OCI-LY1 (cell line): ENCODE measurements around the gene TUBA4A.
A peak's percentile ranks its signal among the peaks of the same experiment; 100 is the strongest.

Experiments
- H2AFZ ChIP-seq: fragments of 200-600 bp; sonication (generic), shearing (Covaris generic); 2 replicates; pipeline ENCODE4 v1.6.0; 2014; ENCODE audit warnings: antibody characterized with exemption, mild to moderate bottlenecking, low read length
- H3F3A ChIP-seq: fragments of 200-600 bp; sonication (generic), shearing (Covaris generic); 2 replicates; pipeline ENCODE4 v1.6.0; 2014; ENCODE audit warnings: mild to moderate bottlenecking, antibody characterized with exemption, low read length, moderate library complexity; ENCODE audit not compliant: insufficient read depth
- H3K27ac ChIP-seq: fragments of 200-600 bp; sonication (generic); 2 replicates; pipeline ENCODE4 v1.5.1; 2014; ENCODE audit warnings: low read length, mixed run types, mild to moderate bottlenecking, low read depth; ENCODE audit not compliant: poor library complexity, severe bottlenecking
- H3K27me3 ChIP-seq: fragments of 200-600 bp; sonication (generic); 2 replicates; pipeline ENCODE4 v1.6.0; 2014; ENCODE audit warnings: antibody characterized with exemption, mild to moderate bottlenecking, low read length, moderate library complexity; ENCODE audit not compliant: insufficient read depth
- H3K36me3 ChIP-seq: fragments of 200-600 bp; sonication (generic); 2 replicates; pipeline ENCODE4 v1.6.1; 2014; ENCODE audit warnings: mild to moderate bottlenecking, antibody characterized with exemption, low read length, moderate library complexity, mixed read lengths; ENCODE audit not compliant: insufficient read depth
- H3K4me1 ChIP-seq: fragments of 200-600 bp; sonication (generic); 2 replicates; pipeline ENCODE4 v1.5.1; 2014; ENCODE audit warnings: mild to moderate bottlenecking, low read length, moderate library complexity; ENCODE audit not compliant: insufficient read depth, severe bottlenecking
- H3K4me2 ChIP-seq: fragments of 200-600 bp; sonication (generic), shearing (Covaris generic); 2 replicates; pipeline ENCODE4 v1.6.1; 2014; ENCODE audit warnings: low read length
- H3K4me3 ChIP-seq: fragments of 200-600 bp; sonication (generic); 2 replicates; pipeline ENCODE4 v1.5.1; 2014; ENCODE audit warnings: low read length, low read depth, mild to moderate bottlenecking, mixed read lengths; ENCODE audit not compliant: poor library complexity, severe bottlenecking
- H3K79me2 ChIP-seq: fragments of 200-600 bp; shearing (Covaris generic); 2 replicates; pipeline ENCODE4 v1.6.1; 2016; ENCODE audit warnings: mixed run types, low read length, mixed read lengths; ENCODE audit not compliant: insufficient read depth
- H3K9ac ChIP-seq: fragments of 200-600 bp; sonication (generic), shearing (Covaris generic); 2 replicates; pipeline ENCODE4 v1.6.1; 2014; ENCODE audit warnings: mild to moderate bottlenecking, low read length, mixed read lengths
- H3K9me2 ChIP-seq: fragments of 200-600 bp; sonication (generic), shearing (Covaris generic); 2 replicates; pipeline ENCODE4 v1.6.1; 2014; ENCODE audit warnings: low read depth, mild to moderate bottlenecking, low read length, mixed read lengths
- H3K9me3 ChIP-seq: fragments of 200-600 bp; shearing (Covaris generic); 2 replicates; pipeline ENCODE4 v1.6.1; 2014; ENCODE audit warnings: low read length, mixed read lengths
- H4K20me1 ChIP-seq: fragments of 200-600 bp; sonication (generic), shearing (Covaris generic); 2 replicates; pipeline ENCODE4 v1.6.0; 2016; ENCODE audit warnings: mild to moderate bottlenecking, low read length; ENCODE audit not compliant: insufficient read depth
- CTCF ChIP-seq: fragments of 200-600 bp; sonication (generic), shearing (Covaris generic); IDR thresholded peaks from 2 replicates; pipeline ENCODE4 v1.5.1; 2017; ENCODE audit warnings: mild to moderate bottlenecking, antibody characterized with exemption, low read length, moderate library complexity, mixed read lengths
- EZH2 ChIP-seq: fragments of 200-600 bp; sonication (generic), shearing (Covaris generic); IDR thresholded peaks from 2 replicates; pipeline ENCODE4 v1.8.0; 2017; ENCODE audit warnings: borderline replicate concordance, mixed run types, mild to moderate bottlenecking, antibody characterized with exemption, low read length, moderate library complexity, mixed read lengths

TUBA4A gene

GRCh38 chr2:219210196-219210885 lies 43.4 kb downstream of the TUBA4A start:
- Histone ChIP-seq H3K4me3 (no peak overlapping the region), H3K36me3 (peaks cover 73% of the 10 kb centered on the region), H3K9me2 (no peaks in the 10 kb centered on the region), H3K27ac (no peak overlapping the region), H3K4me2 (no peak overlapping the region), H3K79me2 (no peaks in the 10 kb centered on the region), H4K20me1 (no peaks in the 10 kb centered on the region), H3F3A (0 out of 2 replicates have a peak, but pooled peaks cover 3% of the 10 kb centered on the region), H3K27me3 (no peaks in the 10 kb centered on the region), H3K4me1 (peaks cover 21% of the 10 kb centered on the region), H2AFZ (no peak overlapping the region), H3K9ac (no peak overlapping the region), H3K9me3 (no peaks in the 10 kb centered on the region)
- TF ChIP-seq CTCF (no peak), EZH2 (no peak)

GRCh38 chr2:219209236-219210195 lies 44.2 kb downstream of the TUBA4A start:
- H3K9ac ChIP-seq, result no peak overlapping the region; the same call in 1 of the 2 replicates
- H3K27me3 ChIP-seq, result no peaks in the 10 kb centered on the region
- H3K36me3 ChIP-seq, result peaks cover 65% of the 10 kb centered on the region
- H4K20me1 ChIP-seq, result no peaks in the 10 kb centered on the region
- H2AFZ ChIP-seq, result no peak overlapping the region
- H3K79me2 ChIP-seq, result no peaks in the 10 kb centered on the region
- no peak for TF ChIP-seq EZH2
- TF ChIP-seq CTCF, result no peak
- no peak overlapping the region for H3K4me3 ChIP-seq
- H3K9me2 ChIP-seq, result no peaks in the 10 kb centered on the region
- peaks cover 6% of the 10 kb centered on the region; the same call in 1 of the 2 replicates for H3K9me3 ChIP-seq
- H3K4me1 ChIP-seq, result peaks cover 21% of the 10 kb centered on the region
- no peak overlapping the region for H3K27ac ChIP-seq
- H3F3A ChIP-seq, result 0 out of 2 replicates have a peak, but pooled peaks cover 3% of the 10 kb centered on the region
- H3K4me2 ChIP-seq, result no peak overlapping the region

GRCh38 chr2:219207884-219208740 lies 45.6 kb downstream of the TUBA4A start:
- no peaks in the 10 kb centered on the region for H3K79me2 ChIP-seq

More at GRCh38 chr2:219207884-219208740, 45.6 kb downstream of the TUBA4A start:
- Histone ChIP-seq H3K9me3 (peaks cover 6% of the 10 kb centered on the region; the same call in 1 of the 2 replicates), H3K36me3 (peaks cover 51% of the 10 kb centered on the region), H3K27ac (peak overlapping the region; percentile 55), H3K4me3 (peak overlapping the region; percentile 70), H3K9ac (peak overlapping the region; percentile 82), H4K20me1 (no peaks in the 10 kb centered on the region), H3K4me2 (peak overlapping the region; percentile 86), H3K27me3 (no peaks in the 10 kb centered on the region), H3K9me2 (no peaks in the 10 kb centered on the region), H3K4me1 (peaks cover 21% of the 10 kb centered on the region), H2AFZ (no peak overlapping the region), H3F3A (0 out of 2 replicates have a peak, but pooled peaks cover 3% of the 10 kb centered on the region)
- TF ChIP-seq CTCF (no peak), EZH2 (no peak)
